B cell (primary cell): ENCODE results near the gene HBA1. TPM values are rescaled to one million over a fixed set of nuclear protein-coding genes. Genes with fewer than 3 reads are reported as not detected.
A peak's percentile ranks its signal among the peaks of the same experiment; 100 is the strongest.

ENCODE experiments used
- ATAC-seq: fragments of 200-7000 bp; cut with Tn5 transposase; one replicate; pipeline ENCODE4 v1.10.0; 2021; ENCODE audit warnings: low read depth, mild to moderate bottlenecking, moderate number of reproducible peaks, moderate library complexity
- CTCF ChIA-PET: fragments of 350-600 bp; sonication (Branson Sonifier 250); formaldehyde crosslinking; loops from one replicate; lab custom pipeline; 2021; ENCODE audit warnings: antibody characterized with exemption, inconsistent platforms; lab: Charles Lee
- POLR2A ChIA-PET: fragments of 350-600 bp; sonication (Branson Sonifier 250); formaldehyde crosslinking; loops from one replicate; lab custom pipeline; 2021; ENCODE audit warnings: antibody characterized with exemption; lab: Charles Lee
- DNase-seq: peaks from one replicate; pipeline ENCODE4 v3.0.0; 2013
- H2AFZ ChIP-seq: 2 replicates; pipeline ENCODE4 v1.6.1; 2012; ENCODE audit warnings: mild to moderate bottlenecking, low read depth, low read length; ENCODE audit not compliant: insufficient read depth, poor library complexity, severe bottlenecking
- H3K27ac ChIP-seq, 2 donors: 1 replicate in 1 of 2; 2 replicates in 1 of 2; pipeline ENCODE4 v1.5.1; 2012 to 2013; ENCODE audit warnings: low read length in 2 of 2, mild to moderate bottlenecking in 2 of 2, moderate library complexity in 1 of 2
- H3K27me3 ChIP-seq, 4 experiments: fragments of 200-600 bp in 1 of 4; sonication (generic) in 1 of 4; replicated peaks in 1 of 4; 1 replicate in 2 of 4; 2 replicates in 2 of 4; pipeline versions ENCODE4 v1.6.1 to v1.7.0; 2013 to 2016; ENCODE audit warnings: low read length in 3 of 4, mild to moderate bottlenecking in 2 of 4, mixed read lengths in 1 of 4, moderate library complexity in 1 of 4; ENCODE audit not compliant: insufficient read depth in 4 of 4, control insufficient read depth in 3 of 4; ENCODE audit errors: control extremely low read depth in 1 of 4
- H3K36me3 ChIP-seq, 2 experiments: replicated peaks in 1 of 2; 1 replicate in 1 of 2; 2 replicates in 1 of 2; pipeline versions ENCODE4 v1.6.1 to v1.7.1; 2013; ENCODE audit warnings: low read length in 1 of 2; ENCODE audit not compliant: insufficient read depth in 2 of 2, control insufficient read depth in 1 of 2; ENCODE audit errors: control extremely low read depth in 1 of 2, extremely low read depth in 1 of 2
- H3K4me1 ChIP-seq, 2 donors: fragments of 200-600 bp in 1 of 2; sonication (generic) in 1 of 2; 1 replicate in 1 of 2; 2 replicates in 1 of 2; pipeline versions ENCODE4 v1.5.1 to v1.6.1; 2013 to 2017; ENCODE audit warnings: low read length in 2 of 2; ENCODE audit not compliant: control insufficient read depth in 2 of 2, insufficient read depth in 2 of 2
- H3K4me2 ChIP-seq: replicated peaks from 2 replicates; pipeline ENCODE3; 2012; ENCODE audit warnings: mild to moderate bottlenecking, low read depth, low read length; ENCODE audit not compliant: poor library complexity, severe bottlenecking
- H3K4me3 ChIP-seq, 5 experiments: fragments of 200-600 bp in 1 of 5; sonication (generic) in 1 of 5; 1 replicate in 3 of 5; 2 replicates in 2 of 5; pipeline versions ENCODE4 v1.5.1 to v1.7.0; 2011 to 2016; ENCODE audit warnings: low read length in 4 of 5, mild to moderate bottlenecking in 4 of 5, low read depth in 2 of 5, control low read depth in 1 of 5, moderate library complexity in 1 of 5; ENCODE audit not compliant: insufficient read depth in 1 of 5; ENCODE audit errors: control extremely low read depth in 1 of 5, extremely low read depth in 1 of 5
- H3K79me2 ChIP-seq: fragments of 200-600 bp; sonication (generic); one replicate; pipeline ENCODE4 v1.6.0; 2016; ENCODE audit warnings: low read length; ENCODE audit not compliant: control insufficient read depth, insufficient read depth
- H3K9ac ChIP-seq: fragments of 200-600 bp; sonication (generic); 2 replicates; pipeline ENCODE4 v1.6.1; 2017; ENCODE audit warnings: mild to moderate bottlenecking, low read length, moderate library complexity
- H3K9me3 ChIP-seq, 3 donors: one replicate each; pipeline versions ENCODE4 v1.6.1 to v1.7.1; 2013; ENCODE audit warnings: low read length in 2 of 3; ENCODE audit not compliant: control insufficient read depth in 2 of 3, insufficient read depth in 1 of 3; ENCODE audit errors: control extremely low read depth in 1 of 3
- H4K20me1 ChIP-seq: 2 replicates; pipeline ENCODE4 v1.6.0; 2012; ENCODE audit warnings: mild to moderate bottlenecking, low read length; ENCODE audit not compliant: insufficient read depth, control insufficient read depth, poor library complexity, severe bottlenecking
- H3K27ac Mint-ChIP-seq: one replicate; pipeline ENCODE4 v1.8.0; 2021; ENCODE audit warnings: mixed read lengths
- H3K27me3 Mint-ChIP-seq: one replicate; pipeline ENCODE4 v1.8.0; 2021; ENCODE audit warnings: mixed read lengths
- H3K4me1 Mint-ChIP-seq: one replicate; pipeline ENCODE4 v1.8.0; 2021; ENCODE audit warnings: mixed read lengths
- H3K4me3 Mint-ChIP-seq: one replicate; pipeline ENCODE4 v1.8.0; 2021; ENCODE audit warnings: mixed read lengths
- H3K9me3 Mint-ChIP-seq: one replicate; pipeline ENCODE4 v1.8.0; 2022; ENCODE audit warnings: mixed read lengths; ENCODE audit not compliant: insufficient read depth
- EZH2 ChIP-seq: IDR thresholded peaks from 2 replicates; pipeline ENCODE4 v1.6.1; 2012; ENCODE audit warnings: borderline replicate concordance, low read depth, mild to moderate bottlenecking, moderate library complexity, low read length; ENCODE audit not compliant: insufficient read depth, poor library complexity, severe bottlenecking
- WGBS: methylation state at CpG from one replicate; pipeline ENCODE4 v1.1.5; 2013; ENCODE audit warnings: missing lambda C conversion rate; ENCODE audit not compliant: insufficient coverage; 5-methylcytosine and 5-hydroxymethylcytosine counted together
- intact Hi-C: fragments of 100-400 bp; cut with micrococcal nuclease; formaldehyde crosslinking; loops from one replicate; pipeline ENCODE4 v1.10.0; 2022
- polyA plus RNA-seq: library from polyadenylated mRNA; depleted of rRNA; stranded (reverse); fragments of >200 nt; gene quantifications from 2 replicates; pipeline ENCODE4 v1.2.3, GENCODE V29; 2012
- total RNA-seq, 2 donors: library from RNA; stranded (reverse); fragments of 120-200 nt in 1 of 2; gene quantifications; 1 replicate in 1 of 2; 2 replicates in 1 of 2; pipeline versions ENCODE4 v1.2.3 to v1.2.4, GENCODE V29; 2013 to 2022
- TF ChIP-seq, protein P1 (sequence below): fragments of 200-600 bp; IDR thresholded peaks from one replicate; pipeline ENCODE4 v1.8.0; 2022; ENCODE audit warnings: antibody characterized with exemption, mild to moderate bottlenecking

The HBA1 gene
- total and polyA plus RNA-seq, 2 donors (not counting 1 experiment from before 2014, with no cell fraction given) = 38.5 to 283 TPM

DNA sequence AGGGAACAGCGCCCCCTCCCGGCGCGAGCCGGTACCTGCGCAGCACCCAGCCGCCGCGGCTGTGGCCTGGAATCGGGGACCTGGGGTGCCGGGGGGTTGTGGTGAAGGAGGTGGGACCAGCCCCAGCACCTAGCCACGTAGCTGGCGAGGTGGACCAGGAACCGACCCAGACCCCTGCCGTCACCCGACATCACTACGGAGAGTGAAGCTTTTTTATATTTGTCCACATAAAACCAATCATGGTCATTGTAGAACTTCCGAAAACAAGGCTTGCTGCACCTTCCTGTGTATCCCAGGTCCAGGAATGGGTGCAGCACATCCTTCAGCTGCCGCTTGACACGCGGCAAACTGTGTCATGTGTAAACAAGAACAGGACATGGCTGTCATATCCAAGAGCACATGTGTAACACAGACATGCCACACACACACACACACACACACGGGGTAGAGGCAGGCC, 5.1 kb downstream of the HBA1 start:
- Histone ChIP-seq H3K4me3 (peak overlapping the region in 2 of 5 experiments; percentile 41 to 46), H4K20me1 (no peaks in the 10 kb centered on the region), H2AFZ (peak overlapping the region; percentile 70), H3K9ac (peak overlapping the region; percentile 58), H3K79me2 (no peaks in the 10 kb centered on the region), H3K4me1 (peaks cover 14 to 22% of the 10 kb centered on the region in 2 donors), H3K36me3 (no peaks in the 10 kb centered on the region), H3K27ac (no peak overlapping the region), H3K27me3 (peaks cover 0 to 38% (median 22%) of the 10 kb centered on the region in 4 experiments), H3K4me2 (peak overlapping the region; percentile 94), H3K9me3 (peaks cover 0 to 4% (median 0%) of the 10 kb centered on the region in 3 donors)
- H3K9me3 Mint-ChIP-seq = no peaks in the 10 kb centered on the region
- WGBS = 11% methylated on average over 12 of the region's 22 CpGs
- no peak for ATAC-seq
- ChIA-PET CTCF (interaction anchor here (0.6 to 4.1 kb wide), 9 partner anchors 13 to 165 kb away, joined by 3 to 34 read pairs (median 5); no protein-coding TSS in a partner anchor), POLR2A (interaction anchor here (0.6 kb wide), 1 partner anchor 116 kb away, joined by 4 read pairs; no protein-coding TSS in a partner anchor)
- no peak overlapping the region for H3K27ac Mint-ChIP-seq
- intact Hi-C loops = loop anchor here (1.0 to 2.0 kb wide), 3 partner anchors 43 to 116 kb away; partner anchors contain the start of gene NPRL3
- TF ChIP-seq EZH2 = no peak
- TF ChIP-seq, protein P1, sequence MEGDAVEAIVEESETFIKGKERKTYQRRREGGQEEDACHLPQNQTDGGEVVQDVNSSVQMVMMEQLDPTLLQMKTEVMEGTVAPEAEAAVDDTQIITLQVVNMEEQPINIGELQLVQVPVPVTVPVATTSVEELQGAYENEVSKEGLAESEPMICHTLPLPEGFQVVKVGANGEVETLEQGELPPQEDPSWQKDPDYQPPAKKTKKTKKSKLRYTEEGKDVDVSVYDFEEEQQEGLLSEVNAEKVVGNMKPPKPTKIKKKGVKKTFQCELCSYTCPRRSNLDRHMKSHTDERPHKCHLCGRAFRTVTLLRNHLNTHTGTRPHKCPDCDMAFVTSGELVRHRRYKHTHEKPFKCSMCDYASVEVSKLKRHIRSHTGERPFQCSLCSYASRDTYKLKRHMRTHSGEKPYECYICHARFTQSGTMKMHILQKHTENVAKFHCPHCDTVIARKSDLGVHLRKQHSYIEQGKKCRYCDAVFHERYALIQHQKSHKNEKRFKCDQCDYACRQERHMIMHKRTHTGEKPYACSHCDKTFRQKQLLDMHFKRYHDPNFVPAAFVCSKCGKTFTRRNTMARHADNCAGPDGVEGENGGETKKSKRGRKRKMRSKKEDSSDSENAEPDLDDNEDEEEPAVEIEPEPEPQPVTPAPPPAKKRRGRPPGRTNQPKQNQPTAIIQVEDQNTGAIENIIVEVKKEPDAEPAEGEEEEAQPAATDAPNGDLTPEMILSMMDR = peak; percentile 96
- peaks cover 19% of the 10 kb centered on the region for H3K27me3 Mint-ChIP-seq
- H3K4me3 Mint-ChIP-seq = no peak overlapping the region
- DNase-seq = no peak
- H3K4me1 Mint-ChIP-seq = peaks cover 12% of the 10 kb centered on the region

DNA sequence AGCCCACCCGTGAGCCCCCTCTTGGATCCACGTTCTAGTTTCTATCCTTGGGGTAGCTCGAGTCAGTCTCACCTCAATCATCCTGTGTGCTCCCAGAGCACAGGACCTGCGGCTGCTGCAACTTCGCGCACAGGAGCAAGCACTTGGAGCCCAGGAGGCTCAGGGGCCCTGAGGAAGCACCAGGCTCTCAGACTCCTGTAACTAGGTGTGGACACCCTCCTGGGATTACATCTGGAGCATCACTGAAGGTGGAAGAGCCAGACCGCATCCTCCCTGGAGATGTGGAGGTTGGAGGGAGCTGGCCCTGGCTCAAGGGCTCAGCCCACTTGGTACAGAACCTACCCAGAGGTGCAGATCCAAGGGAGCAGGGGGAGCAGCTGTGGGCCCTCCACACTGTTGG, 6.5 kb downstream of the HBA1 start:
- Mint-ChIP-seq H3K27me3 (peaks cover 12% of the 10 kb centered on the region), H3K9me3 (no peaks in the 10 kb centered on the region), H3K27ac (no peak overlapping the region), H3K4me1 (peaks cover 6% of the 10 kb centered on the region), H3K4me3 (no peak overlapping the region)
- Histone ChIP-seq H3K9ac (no peak overlapping the region), H2AFZ (no peak overlapping the region), H3K4me2 (no peak overlapping the region), H3K9me3 (peaks cover 0 to 4% (median 0%) of the 10 kb centered on the region in 3 donors), H3K36me3 (peaks cover 0 to 7% of the 10 kb centered on the region in 2 experiments), H4K20me1 (no peaks in the 10 kb centered on the region), H3K4me1 (peaks cover 14 to 17% of the 10 kb centered on the region in 2 donors), H3K4me3 (no peak overlapping the region), H3K79me2 (no peaks in the 10 kb centered on the region), H3K27ac (no peak overlapping the region), H3K27me3 (peaks cover 0 to 27% (median 14%) of the 10 kb centered on the region in 4 experiments)
- ATAC-seq = no peak
- DNase-seq = peak; percentile 22
- TF ChIP-seq, protein P1 = no peak
- WGBS = 89% methylated on average over 5 of the region's 7 CpGs
- intact Hi-C loops = no loop called here
- ChIA-PET POLR2A (interaction anchor here (0.6 kb wide), 1 partner anchor 245 kb away, joined by 5 read pairs; no protein-coding TSS in a partner anchor), CTCF (interaction anchor here (0.7 to 4.1 kb wide), 8 partner anchors 10 to 484 kb away, joined by 3 to 34 read pairs (median 4); no protein-coding TSS in a partner anchor)
